Fibroblast of skin of left biceps (primary cell): ENCODE results near the gene ST7.
"Not testable (repeated sequence)": the region's sequence is repeated elsewhere in the genome, so short reads cannot be mapped to it uniquely, and the experiment has no call there.

Experiments used
- DNase-seq, 2 experiments: peaks; one replicate each; pipeline ENCODE4 v3.0.0-alpha.2; 2013; ENCODE audit warnings: low read depth in 2 of 2

Gene ST7

GRCh38 chr7:116951366-116952292 lies 1.7 kb upstream of the ST7 start:
- DNase-seq, result no peak

GRCh38 chr7:116952635-116953371 lies 498 bp upstream of the ST7 start:
- no peak for DNase-seq

- peak; percentile 65 to 74 for DNase-seq
Observed at GRCh38 chr7:116953906-116954838, 871 bp downstream of the ST7 start.

GRCh38 chr7:116955340-116955739 lies 2.0 kb downstream of the ST7 start:
- no peak for DNase-seq

GRCh38 chr7:116955801-116956476 lies 2.6 kb downstream of the ST7 start:
- DNase-seq, result no peak

- no peak for DNase-seq
Observed at GRCh38 chr7:116956477-116956804, 3.1 kb downstream of the ST7 start.

GRCh38 chr7:116957874-116958273 lies 4.6 kb downstream of the ST7 start:
- DNase-seq, result no peak

GRCh38 chr7:116961966-116962673 lies 8.8 kb downstream of the ST7 start:
- not testable (repeated sequence) for DNase-seq

- no peak for DNase-seq
Observed at GRCh38 chr7:116963234-116963633, 9.9 kb downstream of the ST7 start.

GRCh38 chr7:116966601-116967000 lies 13.3 kb downstream of the ST7 start:
- DNase-seq, result no peak

GRCh38 chr7:116967254-116967922 lies 14.1 kb downstream of the ST7 start:
- no peak for DNase-seq

- DNase-seq, result no peak
Observed at GRCh38 chr7:116967983-116968382, 14.7 kb downstream of the ST7 start.

- DNase-seq, result no peak
Observed at GRCh38 chr7:116968631-116969030, 15.3 kb downstream of the ST7 start.

GRCh38 chr7:116969371-116969902 lies 16.1 kb downstream of the ST7 start:
- no peak for DNase-seq

GRCh38 chr7:116970238-116970910 lies 17.1 kb downstream of the ST7 start:
- DNase-seq, result no peak

- not testable (repeated sequence) for DNase-seq
Observed at GRCh38 chr7:116971153-116971552, 17.9 kb downstream of the ST7 start.

GRCh38 chr7:116971869-116972268 lies 18.6 kb downstream of the ST7 start:
- no peak for DNase-seq

- DNase-seq, result not testable (repeated sequence)
Observed at GRCh38 chr7:116975024-116975423, 21.7 kb downstream of the ST7 start.

GRCh38 chr7:116977172-116977571 lies 23.9 kb downstream of the ST7 start:
- no peak for DNase-seq
